ENCODE results near the gene OAS3. TPM values are rescaled to one million over a fixed set of nuclear protein-coding genes. Genes with fewer than 3 reads are reported as not detected.

OAS3 gene, protein sequence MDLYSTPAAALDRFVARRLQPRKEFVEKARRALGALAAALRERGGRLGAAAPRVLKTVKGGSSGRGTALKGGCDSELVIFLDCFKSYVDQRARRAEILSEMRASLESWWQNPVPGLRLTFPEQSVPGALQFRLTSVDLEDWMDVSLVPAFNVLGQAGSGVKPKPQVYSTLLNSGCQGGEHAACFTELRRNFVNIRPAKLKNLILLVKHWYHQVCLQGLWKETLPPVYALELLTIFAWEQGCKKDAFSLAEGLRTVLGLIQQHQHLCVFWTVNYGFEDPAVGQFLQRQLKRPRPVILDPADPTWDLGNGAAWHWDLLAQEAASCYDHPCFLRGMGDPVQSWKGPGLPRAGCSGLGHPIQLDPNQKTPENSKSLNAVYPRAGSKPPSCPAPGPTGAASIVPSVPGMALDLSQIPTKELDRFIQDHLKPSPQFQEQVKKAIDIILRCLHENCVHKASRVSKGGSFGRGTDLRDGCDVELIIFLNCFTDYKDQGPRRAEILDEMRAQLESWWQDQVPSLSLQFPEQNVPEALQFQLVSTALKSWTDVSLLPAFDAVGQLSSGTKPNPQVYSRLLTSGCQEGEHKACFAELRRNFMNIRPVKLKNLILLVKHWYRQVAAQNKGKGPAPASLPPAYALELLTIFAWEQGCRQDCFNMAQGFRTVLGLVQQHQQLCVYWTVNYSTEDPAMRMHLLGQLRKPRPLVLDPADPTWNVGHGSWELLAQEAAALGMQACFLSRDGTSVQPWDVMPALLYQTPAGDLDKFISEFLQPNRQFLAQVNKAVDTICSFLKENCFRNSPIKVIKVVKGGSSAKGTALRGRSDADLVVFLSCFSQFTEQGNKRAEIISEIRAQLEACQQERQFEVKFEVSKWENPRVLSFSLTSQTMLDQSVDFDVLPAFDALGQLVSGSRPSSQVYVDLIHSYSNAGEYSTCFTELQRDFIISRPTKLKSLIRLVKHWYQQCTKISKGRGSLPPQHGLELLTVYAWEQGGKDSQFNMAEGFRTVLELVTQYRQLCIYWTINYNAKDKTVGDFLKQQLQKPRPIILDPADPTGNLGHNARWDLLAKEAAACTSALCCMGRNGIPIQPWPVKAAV
- total RNA-seq (2014; rRNA removed; shearing (Covaris generic)): 13.0 and 18.5 TPM in 2 replicates

DNA sequence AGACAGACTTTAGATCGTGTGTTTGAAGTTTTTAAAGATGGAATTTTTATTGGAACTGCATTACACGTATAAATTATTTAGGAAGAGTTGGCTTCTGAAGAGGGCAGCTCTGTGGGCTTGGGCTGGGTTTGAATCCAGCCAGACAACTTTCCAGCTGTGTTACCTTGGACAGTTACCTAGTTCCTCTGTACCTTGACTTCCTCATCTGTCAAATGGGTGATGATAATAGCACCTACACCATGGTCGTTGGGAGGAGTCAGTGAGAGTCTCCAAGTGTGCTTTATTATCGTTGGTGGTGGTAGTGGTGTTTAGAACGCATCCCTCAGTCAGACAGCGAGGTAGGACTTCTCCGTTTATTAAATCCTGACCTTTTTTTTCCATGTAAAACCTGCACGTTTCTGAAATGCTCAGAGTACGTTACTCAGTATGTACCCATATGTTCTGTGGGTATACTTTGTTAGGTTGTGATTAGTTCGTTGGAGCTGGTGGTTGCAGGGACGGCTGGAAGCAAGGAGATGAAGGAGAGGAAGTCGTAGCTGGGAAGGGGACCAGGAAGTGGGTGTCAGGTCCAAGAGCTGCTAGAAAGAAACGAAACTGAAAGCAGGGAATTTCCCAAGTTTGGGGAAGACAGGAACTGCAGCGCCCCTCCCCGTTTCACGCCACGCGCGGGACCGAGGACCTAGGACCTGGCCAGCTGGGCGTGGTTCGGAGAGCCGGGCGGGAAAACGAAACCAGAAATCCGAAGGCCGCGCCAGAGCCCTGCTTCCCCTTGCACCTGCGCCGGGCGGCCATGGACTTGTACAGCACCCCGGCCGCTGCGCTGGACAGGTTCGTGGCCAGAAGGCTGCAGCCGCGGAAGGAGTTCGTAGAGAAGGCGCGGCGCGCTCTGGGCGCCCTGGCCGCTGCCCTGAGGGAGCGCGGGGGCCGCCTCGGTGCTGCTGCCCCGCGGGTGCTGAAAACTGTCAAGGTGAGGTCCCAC is at the start of gene OAS3:
Gene OAS3 (plus strand): TSS at position 734 of the 979 bp plus-strand sequence. CDS start 57 bp downstream, at position 791.
- Histone ChIP-seq H3K4me3 (peak within 1 kb of the TSS; percentile 53), H3K4me1 (replicated peaks) (peaks cover 7% of the 10 kb centered on the region; the same call in 1 of the 2 replicates), H3K27me3 (replicated peaks) (no peaks in the 10 kb centered on the region), H3K9me3 (replicated peaks) (no peaks in the 10 kb centered on the region), H3K27ac (peak within 1 kb of the TSS; percentile 35), H3K36me3 (peaks cover 2% of the 10 kb centered on the region; the same call in 1 of the 2 replicates)
- peak; percentile 76 to 85 for DNase-seq (ENCODE audit: low read depth in 1 of 2, low spot score in 2 of 2)

GRCh38 chr12:112891093-112892024 is 46.9 kb upstream of the OAS3 start:
- no peak for DNase-seq (ENCODE audit: low read depth in 1 of 2, low spot score in 2 of 2)
- H3K9me3 ChIP-seq (replicated peaks): no peaks in the 10 kb centered on the region
- no peaks in the 10 kb centered on the region for H3K4me1 ChIP-seq (replicated peaks)
- no peak overlapping the region for H3K4me3 ChIP-seq
- no peaks in the 10 kb centered on the region for H3K27me3 ChIP-seq (replicated peaks)
- H3K36me3 ChIP-seq: no peaks in the 10 kb centered on the region
- H3K27ac ChIP-seq: no peak overlapping the region

GRCh38 chr12:112892856-112893255 is 45.4 kb upstream of the OAS3 start:
- DNase-seq (ENCODE audit: low read depth in 1 of 2, low spot score in 2 of 2): no peak
- no peaks in the 10 kb centered on the region for H3K9me3 ChIP-seq (replicated peaks)
- no peak overlapping the region for H3K27ac ChIP-seq
- no peaks in the 10 kb centered on the region for H3K4me1 ChIP-seq (replicated peaks)
- no peaks in the 10 kb centered on the region for H3K36me3 ChIP-seq
- no peaks in the 10 kb centered on the region for H3K27me3 ChIP-seq (replicated peaks)
- no peak overlapping the region for H3K4me3 ChIP-seq

DNA sequence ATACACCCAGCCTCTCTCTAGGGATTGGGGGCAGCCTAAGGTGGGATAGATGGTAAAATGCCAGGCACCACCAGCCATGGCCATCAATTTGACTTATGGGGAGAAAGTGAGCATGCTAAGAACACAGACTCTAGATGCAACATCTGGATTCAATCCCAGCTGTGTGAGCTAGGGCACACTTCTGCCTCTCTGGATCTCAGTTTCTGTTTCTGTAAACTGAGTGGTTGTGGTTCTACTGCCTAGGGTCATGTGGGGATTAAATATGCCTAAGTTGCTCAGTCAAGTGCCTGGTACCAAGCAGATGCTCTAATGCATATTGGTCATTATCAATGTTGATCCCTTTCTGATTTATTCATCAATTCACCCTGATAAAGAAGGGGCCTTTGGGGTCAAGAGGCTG is 44.1 kb upstream of the OAS3 start:
- Histone ChIP-seq H3K4me1 (replicated peaks) (no peaks in the 10 kb centered on the region), H3K27me3 (replicated peaks) (no peaks in the 10 kb centered on the region), H3K9me3 (replicated peaks) (no peaks in the 10 kb centered on the region), H3K4me3 (no peak overlapping the region), H3K27ac (no peak overlapping the region), H3K36me3 (no peaks in the 10 kb centered on the region)
- DNase-seq (ENCODE audit: low read depth in 1 of 2, low spot score in 2 of 2): no peak

- Histone ChIP-seq H3K27me3 (replicated peaks) (no peaks in the 10 kb centered on the region), H3K36me3 (no peaks in the 10 kb centered on the region), H3K9me3 (replicated peaks) (no peaks in the 10 kb centered on the region), H3K27ac (no peak overlapping the region), H3K4me1 (replicated peaks) (no peaks in the 10 kb centered on the region), H3K4me3 (no peak overlapping the region)
- DNase-seq (ENCODE audit: low read depth in 1 of 2, low spot score in 2 of 2): no peak
Observed at GRCh38 chr12:112898380-112898779, 39.9 kb upstream of the OAS3 start.

DNA sequence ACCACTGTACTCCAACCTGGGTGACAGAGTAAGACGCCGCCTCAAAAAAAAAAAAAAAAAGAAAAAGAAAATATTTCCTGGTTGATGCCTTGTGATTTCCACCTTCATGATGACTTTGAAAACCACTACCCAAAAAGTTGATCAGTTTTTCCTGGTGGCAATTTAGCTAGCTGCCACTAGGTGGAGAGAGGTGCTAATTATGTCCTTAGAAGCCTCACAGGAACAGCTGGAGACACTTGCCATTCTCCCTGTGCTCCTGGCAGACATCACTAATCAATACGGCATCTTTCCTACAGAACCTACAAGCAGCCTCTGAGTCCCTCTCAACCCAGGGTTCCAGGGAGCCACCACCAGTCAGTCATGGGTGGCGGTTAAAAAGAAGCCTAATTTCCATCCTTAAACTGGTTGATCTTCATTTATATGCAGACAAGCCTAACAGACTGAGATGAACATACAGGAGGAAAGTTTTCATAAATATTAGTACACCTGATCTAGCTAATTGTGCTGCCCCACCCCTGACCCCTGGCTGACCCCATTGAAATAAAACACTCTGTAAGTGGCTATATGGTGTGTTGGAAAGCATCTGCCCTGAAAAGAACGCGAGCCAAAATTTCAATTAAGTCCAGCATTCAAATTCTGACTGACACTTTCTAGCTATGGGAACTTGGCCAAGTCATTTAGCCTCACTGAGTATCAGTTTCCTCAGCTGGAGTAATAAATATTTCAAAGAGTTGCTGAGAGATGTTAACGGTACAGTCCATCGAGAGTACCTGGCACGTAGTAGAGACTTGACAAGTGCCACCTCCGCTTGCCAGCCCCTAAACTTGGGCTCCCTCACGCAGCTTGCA is 37.8 kb upstream of the OAS3 start:
- no peaks in the 10 kb centered on the region for H3K36me3 ChIP-seq
- H3K27ac ChIP-seq: no peak overlapping the region
- no peaks in the 10 kb centered on the region for H3K9me3 ChIP-seq (replicated peaks)
- H3K4me1 ChIP-seq (replicated peaks): no peaks in the 10 kb centered on the region
- no peaks in the 10 kb centered on the region for H3K27me3 ChIP-seq (replicated peaks)
- H3K4me3 ChIP-seq: no peak overlapping the region
- DNase-seq (ENCODE audit: low read depth in 1 of 2, low spot score in 2 of 2): peak in 1 of 2 experiments; percentile 11

DNA sequence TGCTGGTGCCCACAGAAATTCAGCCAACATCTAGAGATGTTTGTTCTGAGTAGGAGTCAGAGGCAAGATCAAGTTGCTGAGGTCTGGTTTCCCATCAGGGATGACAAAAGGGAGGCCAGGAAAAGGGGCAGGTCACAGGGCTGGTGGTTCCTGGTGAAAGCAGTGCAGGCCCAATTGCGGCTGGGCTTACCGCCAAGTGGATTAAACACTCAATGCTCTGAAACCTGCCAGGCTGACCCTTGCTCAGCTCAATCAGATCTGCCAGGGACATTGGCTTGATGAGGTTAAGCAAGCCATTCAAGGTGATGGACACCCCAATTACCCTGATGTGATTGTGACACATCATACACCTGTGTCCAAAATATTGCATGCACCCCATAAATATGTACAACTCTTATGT is 37.0 kb upstream of the OAS3 start:
- no peak for DNase-seq (ENCODE audit: low read depth in 1 of 2, low spot score in 2 of 2)
- no peaks in the 10 kb centered on the region for H3K36me3 ChIP-seq
- H3K27me3 ChIP-seq (replicated peaks): no peaks in the 10 kb centered on the region
- no peaks in the 10 kb centered on the region for H3K4me1 ChIP-seq (replicated peaks)
- no peak overlapping the region for H3K27ac ChIP-seq
- H3K9me3 ChIP-seq (replicated peaks): no peaks in the 10 kb centered on the region
- no peak overlapping the region for H3K4me3 ChIP-seq

DNA sequence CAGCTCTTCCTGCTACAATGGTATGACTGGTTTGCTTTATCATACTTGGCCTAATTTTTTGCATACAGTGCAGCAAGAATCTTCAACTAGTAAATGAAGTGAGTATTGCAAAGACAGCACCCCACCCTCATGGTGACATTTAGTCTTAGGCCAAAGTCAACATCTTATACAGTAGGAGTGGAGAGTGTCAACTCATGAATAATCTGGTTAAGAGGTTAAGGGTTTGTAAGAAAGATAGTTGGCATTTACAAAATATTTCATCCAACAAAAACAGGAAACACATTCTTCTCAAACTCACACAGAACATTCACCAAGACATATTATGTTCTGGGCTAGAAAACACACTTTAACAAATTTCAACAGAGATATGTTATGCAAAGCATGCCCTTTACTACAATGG is 33.7 kb upstream of the OAS3 start:
- no peaks in the 10 kb centered on the region for H3K36me3 ChIP-seq
- H3K27ac ChIP-seq: no peak overlapping the region
- H3K4me3 ChIP-seq: no peak overlapping the region
- no peaks in the 10 kb centered on the region for H3K27me3 ChIP-seq (replicated peaks)
- H3K9me3 ChIP-seq (replicated peaks): no peaks in the 10 kb centered on the region
- DNase-seq (ENCODE audit: low read depth in 1 of 2, low spot score in 2 of 2): no peak
- no peaks in the 10 kb centered on the region for H3K4me1 ChIP-seq (replicated peaks)

DNA sequence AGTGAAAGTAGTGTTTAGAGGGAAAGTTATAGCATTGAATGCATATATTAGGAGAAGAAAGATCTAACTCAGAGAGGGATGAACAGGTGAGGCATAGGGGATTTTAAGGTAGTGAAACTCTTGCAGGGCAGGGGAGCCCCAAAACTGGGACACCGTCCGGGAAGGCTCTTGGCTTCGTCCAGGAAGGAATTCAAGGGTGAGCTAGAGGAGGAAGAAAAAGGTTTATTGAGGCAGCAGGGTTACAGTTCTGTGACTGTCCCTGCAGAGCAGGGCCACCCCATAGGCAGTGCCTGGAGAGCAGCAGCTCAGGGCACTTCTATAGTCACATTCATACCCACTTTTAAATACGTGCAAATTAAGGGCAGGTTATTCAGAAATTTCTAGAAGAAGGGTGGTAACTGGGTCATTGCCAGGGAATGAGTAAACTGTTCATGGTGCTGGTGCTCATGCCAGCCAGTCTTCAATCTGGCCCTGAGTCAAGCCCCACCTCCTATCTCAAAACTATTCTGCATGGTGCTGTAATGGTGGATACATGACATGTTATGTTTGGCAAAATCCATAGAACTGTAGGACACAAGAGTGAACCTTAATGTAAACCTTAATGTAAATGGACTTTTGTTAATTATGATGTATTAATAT is 32.7 kb upstream of the OAS3 start:
- DNase-seq (ENCODE audit: low read depth in 1 of 2, low spot score in 2 of 2): no peak
- Histone ChIP-seq H3K27ac (no peak overlapping the region), H3K4me1 (replicated peaks) (no peaks in the 10 kb centered on the region), H3K9me3 (replicated peaks) (no peaks in the 10 kb centered on the region), H3K4me3 (no peak overlapping the region), H3K36me3 (no peaks in the 10 kb centered on the region), H3K27me3 (replicated peaks) (no peaks in the 10 kb centered on the region)

DNA sequence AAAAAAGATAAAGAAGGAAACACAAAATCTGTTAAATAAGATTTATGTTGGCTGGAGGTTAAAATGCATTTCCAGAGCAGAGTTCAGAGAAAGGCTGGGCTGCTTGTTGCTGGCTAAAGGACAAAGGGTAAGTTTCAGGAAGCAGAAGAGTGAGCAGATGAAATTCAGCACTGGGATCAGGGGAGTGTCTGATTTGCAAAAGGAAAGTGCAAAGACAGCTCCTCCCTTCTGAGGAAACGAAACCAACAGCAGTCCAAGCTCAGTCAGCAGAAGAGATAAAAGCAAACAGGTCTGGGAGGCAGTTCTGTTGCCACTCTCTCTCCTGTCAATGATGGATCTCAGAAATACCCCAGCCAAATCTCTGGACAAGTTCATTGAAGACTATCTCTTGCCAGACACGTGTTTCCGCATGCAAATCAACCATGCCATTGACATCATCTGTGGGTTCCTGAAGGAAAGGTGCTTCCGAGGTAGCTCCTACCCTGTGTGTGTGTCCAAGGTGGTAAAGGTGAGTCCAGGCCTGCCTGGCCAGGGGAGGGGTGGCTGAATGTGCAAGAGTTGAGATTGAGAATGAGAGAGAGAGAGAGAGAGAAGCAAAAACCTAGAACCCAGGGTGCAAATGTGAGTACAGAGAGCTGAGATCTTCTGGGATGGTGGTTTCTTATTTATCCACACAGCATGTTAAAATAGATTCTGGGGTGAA is 31.4 kb upstream of the OAS3 start, which contains the start of gene OAS1:
Gene OAS1 (plus strand): TSS at position 251 of the 703 bp plus-strand sequence. CDS start 78 bp downstream, at position 329.
- no peaks in the 10 kb centered on the region for H3K36me3 ChIP-seq
- no peaks in the 10 kb centered on the region for H3K27me3 ChIP-seq (replicated peaks)
- H3K27ac ChIP-seq: no peak within 1 kb of the TSS
- DNase-seq (ENCODE audit: low read depth in 1 of 2, low spot score in 2 of 2): no peak
- H3K9me3 ChIP-seq (replicated peaks): no peaks in the 10 kb centered on the region
- H3K4me3 ChIP-seq: no peak within 1 kb of the TSS
- no peaks in the 10 kb centered on the region for H3K4me1 ChIP-seq (replicated peaks)
